NCI-H2081 (cell line): ENCODE data around the gene ATE1.
"Not testable (repeated sequence)": the region's sequence is repeated elsewhere in the genome, so short reads cannot be mapped to it uniquely, and the experiment has no call there.

Source experiments
- DNase-seq, 2 experiments: peaks; one replicate each; lab custom pipeline; 2025; lab: John Stamatoyannopoulos, UW

Gene ATE1

DNA sequence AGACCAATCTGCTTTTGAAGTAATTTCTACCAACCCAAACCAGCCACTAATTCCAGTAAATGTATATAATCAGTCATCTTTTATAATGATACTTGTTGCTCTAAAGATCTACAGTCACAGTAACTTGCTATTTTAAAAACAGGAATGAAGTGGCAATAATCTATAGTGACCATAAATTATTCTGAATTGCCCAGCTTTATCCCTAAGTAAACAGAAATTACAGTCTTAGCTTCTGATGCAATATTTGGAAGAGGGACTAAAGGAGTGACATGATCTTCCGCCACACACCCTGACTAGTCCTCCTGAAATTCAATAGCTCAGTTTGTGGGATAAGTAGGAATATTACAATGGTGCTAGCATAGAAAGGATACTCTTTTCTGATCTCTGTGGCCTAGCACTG is 96.1 kb downstream of the ATE1 start:
- DNase-seq: no peak

DNA sequence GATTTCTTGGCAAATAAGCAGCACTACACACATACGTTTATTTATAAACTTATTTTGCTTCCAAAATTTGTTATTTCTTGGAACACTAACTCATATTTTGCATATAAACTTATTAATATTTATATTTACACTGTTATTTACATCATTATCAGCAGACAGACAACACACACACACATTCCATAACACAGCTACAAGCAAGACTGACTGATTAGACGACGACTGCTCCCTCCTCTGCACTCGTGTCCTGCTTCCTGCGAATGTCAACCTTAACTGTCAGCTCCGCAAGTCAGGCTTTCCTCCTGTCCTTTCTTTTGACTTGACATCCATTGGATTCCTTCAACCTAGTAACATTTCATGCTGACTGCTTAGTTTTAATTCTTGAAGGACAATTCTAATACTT is 96.6 kb downstream of the ATE1 start:
- no peak for DNase-seq

DNA sequence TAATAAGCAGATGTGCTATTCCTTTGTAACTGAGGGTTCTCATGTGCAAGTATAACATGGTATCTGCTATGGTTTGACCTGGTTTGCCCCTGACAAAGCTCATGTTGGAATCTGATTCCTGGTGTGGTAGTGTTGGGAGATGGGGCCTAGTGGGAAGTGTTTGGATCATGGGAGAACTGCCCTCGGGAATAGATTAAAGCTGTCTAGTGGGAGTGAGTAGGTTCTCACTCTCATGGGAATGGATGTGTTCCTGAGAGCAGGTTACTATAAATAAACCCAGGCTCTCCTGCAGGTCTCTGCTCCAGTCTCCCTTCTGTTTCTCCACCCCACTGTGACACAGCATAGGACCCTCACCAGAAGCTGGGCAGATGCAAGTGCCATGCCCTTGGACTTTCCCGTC is 97.7 kb downstream of the ATE1 start:
- DNase-seq: no peak

DNA sequence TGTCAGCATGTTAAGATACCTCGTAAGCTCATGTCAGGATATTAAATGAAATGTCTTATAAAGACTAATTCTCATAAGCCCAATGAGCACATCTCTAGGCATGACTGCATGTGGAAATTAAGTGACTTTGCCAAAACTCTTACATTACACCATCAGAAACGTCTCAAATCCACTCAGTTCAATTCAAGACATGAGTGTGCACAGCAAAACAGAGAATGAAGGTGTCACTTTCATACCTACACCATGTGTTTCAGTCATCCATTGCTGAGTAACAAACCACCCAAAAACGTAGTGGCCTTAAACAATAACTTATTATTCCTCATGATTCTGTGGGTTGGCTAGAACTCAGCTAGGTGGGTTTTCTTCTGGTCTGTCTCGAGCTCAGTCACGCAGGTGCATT is 99.8 kb downstream of the ATE1 start:
- DNase-seq: no peak

DNA sequence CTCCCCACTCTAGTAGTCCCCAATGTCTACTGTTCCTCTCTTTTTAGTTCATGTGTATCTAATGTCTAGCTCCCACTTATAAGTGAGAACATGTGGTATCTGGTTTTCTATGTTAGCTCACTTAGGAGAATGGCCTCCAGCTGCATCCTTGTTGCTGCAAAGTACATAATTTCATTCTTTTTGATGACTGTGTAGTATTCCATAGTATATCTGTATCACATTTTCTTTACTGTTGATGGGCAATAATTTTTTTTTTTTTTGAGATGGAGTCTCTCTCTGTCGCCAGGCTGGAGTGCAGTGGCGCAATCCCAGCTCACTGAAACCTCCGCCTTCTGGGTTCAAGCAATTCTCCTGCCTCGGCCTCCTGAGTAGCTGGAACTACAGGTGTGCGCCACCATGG is 101.1 kb downstream of the ATE1 start:
- DNase-seq: not testable (repeated sequence)

DNA sequence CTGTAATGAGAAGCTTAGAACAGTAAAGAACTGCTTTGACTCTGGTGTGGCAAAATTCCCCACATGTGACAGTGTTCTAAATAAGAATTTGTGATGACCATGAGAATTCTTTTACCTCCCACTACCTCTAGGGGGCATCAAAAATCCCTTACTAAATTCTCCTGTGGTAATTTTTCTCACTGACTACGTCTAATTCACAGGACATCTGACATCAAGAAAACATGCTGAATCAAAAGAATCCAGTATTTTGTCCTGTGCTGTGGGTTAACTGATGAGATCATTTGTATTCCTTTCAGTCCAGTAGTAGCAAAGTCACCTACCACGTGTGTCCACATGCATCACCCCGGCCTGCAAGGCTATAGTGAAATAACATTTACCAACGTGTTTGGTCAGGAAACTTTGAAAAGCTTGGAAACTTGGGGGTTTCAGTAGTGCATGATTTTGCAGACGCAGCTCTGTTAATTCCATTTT is 103.8 kb downstream of the ATE1 start:
- peak; percentile 9 to 18 for DNase-seq

DNA sequence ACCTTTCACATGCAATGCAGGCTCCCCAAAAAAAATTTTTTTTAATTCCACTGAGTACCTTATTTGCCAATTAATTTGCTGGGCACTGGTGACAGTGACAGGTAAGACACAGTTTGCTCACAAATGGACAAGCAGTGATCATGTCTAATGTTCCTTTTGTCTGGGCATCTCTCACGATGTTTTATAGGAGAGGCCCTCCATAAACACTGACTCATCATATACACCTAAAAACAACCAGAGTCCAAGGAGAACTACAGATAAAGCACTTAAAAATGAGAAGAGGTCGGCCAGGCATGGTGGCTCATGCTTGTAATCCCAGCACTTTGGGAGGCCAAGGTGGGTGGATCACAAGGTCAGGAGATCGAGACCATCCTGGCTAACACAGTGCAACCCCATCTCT is 105.1 kb downstream of the ATE1 start:
- no peak for DNase-seq

DNA sequence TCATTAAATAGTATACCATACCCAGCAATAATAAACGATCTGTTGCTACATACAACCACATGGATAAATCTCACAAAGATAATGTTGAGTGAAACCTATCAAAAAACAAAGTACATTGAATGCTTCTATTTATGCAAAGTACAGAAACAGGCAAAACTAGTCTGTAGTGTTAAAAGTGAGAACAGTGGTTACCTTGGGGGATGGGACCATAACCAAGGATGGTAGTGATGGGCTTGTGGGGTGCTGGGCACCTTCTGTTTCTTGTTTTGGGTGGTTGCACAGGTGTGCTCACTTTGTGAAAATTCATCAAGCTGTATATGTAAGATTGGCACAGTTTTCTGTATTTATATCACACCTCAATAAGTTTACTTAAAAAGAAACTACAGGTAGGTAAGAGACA is 105.7 kb downstream of the ATE1 start:
- no peak for DNase-seq

DNA sequence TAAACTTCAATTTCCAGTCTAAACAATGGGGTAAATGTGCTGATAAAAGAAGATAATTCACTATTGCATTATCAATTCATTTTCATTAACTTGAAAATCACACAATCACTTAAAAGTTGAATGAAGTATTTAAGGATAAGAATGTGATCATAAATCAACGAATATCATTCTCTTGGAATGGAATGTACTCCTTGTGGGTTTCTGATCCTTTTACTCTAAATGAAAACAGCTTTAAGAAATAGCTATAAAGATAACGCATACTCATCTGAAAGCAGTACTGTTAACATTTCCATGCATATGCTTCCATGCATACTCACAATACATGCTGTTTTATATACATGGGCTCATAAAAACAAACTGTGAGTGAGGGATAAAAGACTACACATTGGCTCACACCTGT is 108.8 kb downstream of the ATE1 start:
- no peak for DNase-seq

DNA sequence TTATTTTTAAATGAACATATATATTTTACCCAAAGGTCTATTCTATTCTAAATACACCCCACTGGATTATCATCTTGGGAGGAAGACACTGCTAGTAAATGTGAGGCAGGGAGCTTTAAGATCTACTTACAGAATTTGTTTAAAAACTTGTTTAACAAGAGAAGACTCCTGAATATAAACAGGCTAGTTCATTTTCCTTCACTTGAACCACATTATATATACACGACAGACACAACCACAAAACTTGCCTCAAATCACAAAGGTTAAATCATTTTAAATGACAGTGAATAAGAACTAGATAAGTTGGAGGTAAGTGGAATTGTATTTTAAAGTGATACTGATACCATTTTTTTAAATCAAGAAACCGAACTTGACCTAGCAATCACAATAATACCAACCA is 109.2 kb downstream of the ATE1 start:
- no peak for DNase-seq

DNA sequence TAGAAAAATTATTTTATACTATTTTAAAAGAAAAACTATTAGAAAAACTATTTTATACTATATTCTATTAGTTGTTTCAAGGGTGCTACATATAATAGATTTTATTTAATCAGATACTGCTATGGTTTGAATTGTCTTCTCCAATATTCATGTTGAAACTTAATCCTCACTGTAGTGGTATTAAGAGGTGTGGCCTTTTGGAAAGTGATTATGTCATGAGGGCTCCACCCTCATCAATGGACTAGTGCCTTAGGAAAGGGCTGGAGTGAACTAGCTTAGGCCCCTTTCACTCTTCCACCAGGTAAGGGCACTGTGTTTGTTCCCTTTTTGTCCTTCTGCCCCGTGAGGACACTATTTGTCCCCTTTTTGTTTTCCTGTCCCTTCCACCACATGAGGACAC is 111.6 kb downstream of the ATE1 start:
- DNase-seq: no peak

DNA sequence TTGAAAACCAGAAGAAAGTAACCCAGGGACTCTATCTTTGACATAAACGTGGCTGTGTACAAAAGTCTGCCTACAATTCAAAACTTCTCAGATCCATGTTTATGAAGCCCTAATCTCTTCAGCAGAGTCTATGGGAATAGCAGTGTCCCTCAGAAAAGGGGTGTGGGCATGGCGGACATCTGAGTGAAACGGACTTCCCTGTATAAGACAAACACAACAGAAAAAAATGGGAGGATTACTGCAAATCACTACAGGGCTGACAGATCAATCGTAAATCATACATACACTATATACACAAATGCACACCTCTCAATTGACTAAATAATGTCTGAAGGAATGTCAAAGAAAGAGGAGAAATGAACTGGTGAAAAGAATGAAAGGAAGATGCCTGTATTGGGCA is 114.0 kb downstream of the ATE1 start:
- no peak for DNase-seq

DNA sequence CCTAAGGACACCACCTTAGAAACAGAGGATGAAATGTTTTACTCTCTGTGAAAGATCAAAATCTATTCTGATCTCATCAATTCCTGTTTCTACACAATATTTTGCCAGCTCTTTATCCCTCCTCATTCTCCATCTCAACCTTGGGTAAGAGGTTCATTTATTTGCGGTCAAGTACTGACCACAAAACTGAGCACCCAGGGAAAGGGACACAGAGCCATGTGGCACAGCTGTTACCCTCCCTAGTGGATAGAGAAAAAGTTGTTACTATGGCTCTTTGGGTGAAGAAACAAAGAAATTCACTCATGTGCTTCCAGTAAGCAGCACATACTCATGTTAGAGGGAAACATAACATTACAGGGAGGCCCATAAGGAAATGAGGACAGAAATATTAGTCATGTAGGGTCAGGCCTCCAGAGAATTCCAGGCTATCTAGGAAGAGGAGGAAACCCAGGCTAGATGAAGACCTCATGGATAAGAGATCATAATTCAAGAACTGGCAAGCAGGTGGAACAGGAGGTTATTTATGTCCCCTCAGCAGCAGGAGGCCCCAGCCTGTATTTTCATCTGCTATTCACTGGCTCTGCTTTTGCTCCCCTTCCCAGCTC is 114.5 kb downstream of the ATE1 start:
- no peak for DNase-seq

DNA sequence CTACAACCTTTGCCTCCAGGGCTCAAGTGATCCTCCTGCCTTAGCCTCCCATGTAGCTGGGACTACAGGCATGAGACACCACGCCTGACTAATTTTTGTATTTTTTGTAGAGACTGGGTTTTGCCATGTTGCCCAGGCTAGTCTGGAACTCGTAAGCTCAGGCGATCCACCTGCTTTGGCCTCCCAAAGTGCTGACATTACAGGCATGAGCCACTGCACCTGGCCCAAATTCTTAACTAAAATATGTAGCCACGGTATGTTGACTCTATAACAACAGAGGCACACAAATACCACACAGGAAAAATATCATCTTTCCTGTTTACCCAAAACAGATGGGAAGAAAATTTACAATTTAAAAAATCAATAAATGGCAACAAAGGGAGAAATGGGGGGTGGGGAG is 115.8 kb downstream of the ATE1 start:
- no peak for DNase-seq

DNA sequence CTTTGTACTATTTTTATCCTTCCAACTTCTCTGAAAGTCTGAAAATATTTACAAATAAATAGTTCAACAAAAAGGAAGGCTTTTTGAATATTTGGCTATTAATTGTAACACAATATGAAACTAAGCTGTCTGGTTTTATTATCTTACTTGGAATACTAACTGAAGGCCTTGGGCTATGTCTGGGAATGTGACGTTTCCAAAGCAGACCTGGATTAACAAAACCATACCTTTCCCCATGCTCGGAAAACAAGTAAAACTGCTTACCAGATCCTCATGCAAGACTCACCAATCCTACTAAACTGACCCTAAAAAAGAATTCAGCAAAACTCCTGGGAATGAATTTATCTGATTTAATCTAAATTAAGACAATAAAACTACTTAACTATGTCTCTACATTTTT is 116.4 kb downstream of the ATE1 start:
- DNase-seq: no peak

DNA sequence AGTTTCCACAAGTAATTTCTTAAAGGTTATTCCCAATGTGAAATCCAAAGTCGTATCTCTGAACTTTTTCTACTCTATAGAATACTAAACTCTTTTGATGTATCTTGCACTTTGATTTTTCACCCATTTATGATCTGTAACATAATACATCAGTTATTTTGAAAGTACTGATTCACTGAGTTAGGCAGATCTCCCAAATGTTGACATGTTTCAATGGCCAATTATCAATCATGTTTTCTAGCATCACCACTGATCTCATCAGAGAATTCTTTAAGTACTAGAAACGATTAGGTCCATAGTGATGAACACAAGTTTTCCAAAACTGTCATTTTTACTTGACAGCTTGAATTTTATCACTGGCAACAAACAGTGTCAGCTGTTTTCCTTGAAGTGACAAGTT is 119.0 kb downstream of the ATE1 start:
- no peak for DNase-seq

DNA sequence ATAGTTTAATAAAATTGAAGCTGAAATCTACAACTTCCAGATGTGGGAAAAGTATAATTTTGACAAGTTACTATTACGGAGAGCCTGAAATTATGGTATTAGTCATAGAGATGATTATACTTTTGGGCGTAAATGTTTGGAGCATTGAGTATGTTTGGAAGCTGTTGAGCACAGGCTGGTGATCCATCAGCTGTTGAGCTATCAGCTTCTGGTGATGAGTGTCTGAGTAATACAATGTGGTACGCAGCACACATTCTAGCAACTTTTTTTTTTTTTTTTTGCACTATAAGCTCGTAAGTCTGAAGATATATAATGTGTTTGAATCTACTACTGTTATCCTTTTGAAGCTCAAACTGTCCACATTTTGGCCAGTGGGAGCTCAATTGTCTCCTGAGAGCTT is 123.4 kb downstream of the ATE1 start:
- DNase-seq: no peak

DNA sequence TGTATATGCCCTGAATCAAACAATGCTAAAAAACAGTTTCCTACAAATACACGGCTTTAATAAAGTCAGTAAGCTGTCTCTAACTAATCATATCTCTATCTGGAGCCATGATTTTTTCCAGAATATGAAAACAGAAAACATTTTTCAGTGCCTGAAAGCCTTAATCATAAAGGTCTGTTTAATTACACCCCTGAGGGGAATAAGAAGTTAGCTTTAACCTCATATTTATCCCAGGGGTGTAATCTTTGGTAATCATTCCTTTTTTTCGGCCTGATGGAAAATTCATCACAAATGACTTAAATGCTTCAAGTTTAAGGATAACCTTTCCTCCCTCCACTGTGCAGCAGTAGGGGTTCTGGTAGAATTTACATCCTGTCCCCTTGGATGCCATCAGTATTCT is 124.2 kb downstream of the ATE1 start:
- no peak for DNase-seq

DNA sequence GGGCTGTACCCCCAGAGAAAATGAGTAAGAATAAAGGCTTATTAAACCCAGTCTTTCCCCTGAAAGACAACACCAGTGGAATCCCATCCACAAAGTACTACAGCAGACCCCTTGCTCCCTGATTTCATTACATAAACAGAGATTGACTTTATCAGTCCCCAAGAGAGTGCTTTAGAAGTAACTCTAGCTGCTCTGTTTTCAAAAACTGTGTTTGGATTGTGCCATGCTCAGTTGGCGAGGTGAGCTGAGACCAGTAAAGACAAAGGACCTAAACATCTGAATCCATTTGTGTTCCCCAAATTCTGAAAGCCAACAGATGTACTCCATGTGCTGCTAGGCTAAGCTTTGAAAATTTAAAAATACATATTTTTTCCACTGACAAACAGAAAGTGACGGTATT is 127.0 kb downstream of the ATE1 start:
- no peak for DNase-seq

DNA sequence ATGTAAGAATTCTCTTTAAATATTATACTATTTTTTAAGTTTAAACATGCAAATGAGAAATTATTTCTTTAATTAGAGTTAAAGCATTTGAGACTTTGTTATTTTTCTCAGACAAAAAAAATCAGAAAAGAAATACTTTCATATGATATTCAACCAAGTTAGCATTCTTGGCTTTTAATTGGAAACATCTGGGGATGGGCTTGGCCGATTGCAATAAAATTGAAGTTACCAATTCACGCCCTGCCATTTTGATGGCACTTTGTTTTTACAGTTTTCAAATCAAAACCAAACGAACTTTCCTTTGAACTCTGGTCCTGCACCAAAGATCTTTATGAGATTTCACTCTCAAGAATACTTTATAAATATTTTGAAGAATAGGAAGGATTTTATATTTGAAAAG is 127.7 kb downstream of the ATE1 start:
- DNase-seq: no peak

DNA sequence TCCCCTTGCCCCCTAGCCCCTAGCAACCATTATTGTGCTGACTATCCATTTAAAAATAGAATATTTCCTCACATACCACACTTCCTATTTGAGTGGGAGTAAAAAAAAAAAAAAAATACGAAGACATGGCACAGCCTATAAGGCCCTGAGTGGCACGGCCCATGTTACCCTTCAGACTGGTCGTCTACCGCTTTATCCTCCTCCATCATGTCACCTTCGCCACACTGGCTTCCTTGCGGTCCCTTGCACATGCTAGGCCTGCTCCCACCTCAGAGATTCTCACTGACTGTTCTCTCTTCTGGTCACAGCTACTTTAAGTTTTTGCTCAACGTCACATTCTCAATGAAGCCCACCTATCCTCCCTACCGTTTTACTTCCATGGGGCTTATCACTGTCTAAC is 130.3 kb downstream of the ATE1 start:
- no peak for DNase-seq

DNA sequence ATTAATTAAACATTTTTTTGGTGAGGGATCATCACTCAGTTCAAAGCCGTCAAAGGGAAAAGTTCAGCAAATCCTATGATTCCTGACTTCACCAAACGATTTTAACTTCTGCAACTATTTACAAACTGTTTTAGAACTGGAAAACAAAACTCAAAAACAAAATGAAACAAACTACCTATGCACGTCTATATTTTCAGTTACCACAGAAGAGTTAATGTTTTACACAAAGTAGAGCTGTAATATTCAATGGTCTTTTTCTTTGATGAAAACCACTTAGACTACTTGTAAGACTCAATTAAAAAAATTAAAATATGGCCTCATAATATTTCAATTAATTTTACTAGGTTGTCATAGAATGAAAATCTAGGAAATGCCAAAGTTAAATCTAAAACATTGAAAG is 131.5 kb downstream of the ATE1 start:
- DNase-seq: no peak

DNA sequence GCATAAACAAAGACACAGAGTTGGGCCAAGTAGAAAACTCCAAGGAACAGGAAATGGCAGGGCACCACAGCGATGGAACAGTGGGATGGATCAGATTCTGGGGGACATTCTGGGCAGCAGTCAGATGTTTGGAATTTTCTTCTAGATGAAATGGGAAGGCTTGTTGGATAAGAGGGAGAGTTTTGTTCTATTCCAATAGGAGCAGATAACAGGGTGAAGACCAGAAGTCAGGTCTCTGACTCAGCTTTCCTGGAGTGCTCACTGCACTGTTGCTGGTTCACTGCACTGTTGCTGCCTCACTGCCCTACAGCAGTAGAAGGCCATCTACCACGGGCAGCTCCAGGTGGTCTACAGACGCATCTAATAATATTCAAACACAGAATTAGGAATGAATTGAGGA is 135.6 kb downstream of the ATE1 start:
- no peak for DNase-seq

DNA sequence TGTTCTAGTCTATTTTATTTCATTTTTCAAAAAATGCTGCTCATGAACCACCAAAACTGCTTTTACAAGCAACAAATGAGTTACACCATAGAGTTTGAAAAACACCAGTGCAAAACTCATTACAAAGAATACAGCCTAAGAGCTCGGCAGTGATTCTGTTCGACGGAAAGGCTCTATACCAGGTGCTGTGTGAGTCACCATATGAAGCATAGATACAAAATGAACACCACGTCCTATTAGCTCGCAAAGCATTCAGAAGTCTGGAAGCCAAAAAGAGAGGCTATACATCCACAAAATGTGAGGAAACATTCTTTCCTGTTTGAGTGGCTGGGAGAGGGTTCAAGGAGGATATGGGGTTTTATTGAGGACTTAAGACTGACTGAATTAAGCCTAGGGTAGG is 136.1 kb downstream of the ATE1 start:
- DNase-seq: no peak

DNA sequence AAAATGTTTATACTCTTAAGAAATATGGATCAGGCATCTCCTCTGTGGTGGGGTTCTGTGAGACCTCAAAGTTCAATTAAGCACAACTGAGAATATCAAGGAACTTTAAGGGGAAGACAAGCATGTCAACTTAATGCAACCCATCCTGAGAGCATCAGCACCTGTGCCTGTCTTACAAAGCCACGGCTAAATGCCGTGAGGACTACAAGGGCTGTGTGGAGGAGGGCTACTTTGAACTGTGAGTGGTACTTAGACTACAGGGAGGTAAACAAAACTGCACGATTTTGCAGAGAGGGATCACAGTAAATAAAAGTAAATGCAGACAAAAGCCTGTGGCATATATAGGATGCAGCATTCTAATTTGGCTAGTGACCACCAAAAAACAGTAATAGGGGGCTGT is 139.1 kb downstream of the ATE1 start:
- DNase-seq: no peak
